NCI-H187 (cell line): ENCODE results near the gene CYP4F22.
"Not testable (repeated sequence)": the region's sequence is repeated elsewhere in the genome, so short reads cannot be mapped to it uniquely, and the experiment has no call there.

Experiments
- DNase-seq, 2 experiments: peaks; one replicate each; lab custom pipeline; 2025; lab: John Stamatoyannopoulos, UW

The CYP4F22 gene

DNA sequence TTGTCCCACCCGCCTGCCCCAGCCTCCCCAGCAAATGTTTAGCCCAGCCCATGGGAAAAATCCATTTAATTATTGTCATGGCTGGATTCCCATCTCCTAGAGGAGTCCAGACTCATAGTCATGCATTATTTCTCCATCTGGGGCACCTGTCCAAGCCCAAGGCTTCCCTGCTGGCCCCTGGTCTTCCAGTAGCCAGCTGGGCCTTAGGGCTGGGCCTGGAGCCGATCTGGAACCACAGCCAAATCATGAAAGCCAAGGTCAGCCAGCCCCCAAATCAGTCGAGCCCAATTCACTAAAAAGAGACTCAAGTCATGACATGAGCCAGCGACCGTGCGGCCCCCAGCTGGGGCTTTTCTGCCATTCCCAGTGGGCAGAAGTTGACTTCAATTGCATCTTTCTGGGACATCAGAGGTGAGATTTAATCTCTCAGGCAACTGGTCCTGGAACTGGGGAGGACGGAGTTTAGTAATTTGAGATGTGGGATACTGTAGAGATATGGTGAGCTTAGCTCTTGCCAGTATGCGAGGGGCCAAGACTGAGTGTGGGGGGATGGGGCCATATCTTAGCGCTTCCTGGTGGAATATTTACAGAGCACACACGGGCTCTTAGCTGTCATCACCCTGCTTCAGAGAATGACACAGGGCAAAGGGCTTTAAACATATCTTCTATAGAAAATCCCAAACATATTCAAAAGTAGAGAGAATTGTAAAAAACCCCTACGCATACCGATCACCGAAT is 19.7 kb upstream of the CYP4F22 start:
- no peak for DNase-seq

DNA sequence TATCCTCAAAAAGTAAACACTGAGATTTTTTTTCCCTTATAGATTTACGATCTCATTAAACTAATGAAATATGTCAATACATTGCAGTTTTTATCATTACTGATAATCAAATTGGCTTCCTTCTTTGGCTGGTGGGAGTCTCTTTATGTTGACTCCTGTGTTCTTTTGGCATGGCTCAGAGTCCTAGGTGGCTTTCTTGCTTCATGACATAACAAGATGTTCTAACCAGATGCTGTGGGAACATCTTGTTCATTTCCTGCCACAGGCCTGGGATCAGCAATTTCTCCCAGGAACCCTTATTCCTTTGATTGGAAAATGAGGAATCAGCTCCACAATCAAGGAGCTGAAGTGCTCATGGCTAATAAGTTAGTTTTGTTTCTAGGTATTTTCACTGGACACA is 13.2 kb upstream of the CYP4F22 start:
- DNase-seq: no peak

DNA sequence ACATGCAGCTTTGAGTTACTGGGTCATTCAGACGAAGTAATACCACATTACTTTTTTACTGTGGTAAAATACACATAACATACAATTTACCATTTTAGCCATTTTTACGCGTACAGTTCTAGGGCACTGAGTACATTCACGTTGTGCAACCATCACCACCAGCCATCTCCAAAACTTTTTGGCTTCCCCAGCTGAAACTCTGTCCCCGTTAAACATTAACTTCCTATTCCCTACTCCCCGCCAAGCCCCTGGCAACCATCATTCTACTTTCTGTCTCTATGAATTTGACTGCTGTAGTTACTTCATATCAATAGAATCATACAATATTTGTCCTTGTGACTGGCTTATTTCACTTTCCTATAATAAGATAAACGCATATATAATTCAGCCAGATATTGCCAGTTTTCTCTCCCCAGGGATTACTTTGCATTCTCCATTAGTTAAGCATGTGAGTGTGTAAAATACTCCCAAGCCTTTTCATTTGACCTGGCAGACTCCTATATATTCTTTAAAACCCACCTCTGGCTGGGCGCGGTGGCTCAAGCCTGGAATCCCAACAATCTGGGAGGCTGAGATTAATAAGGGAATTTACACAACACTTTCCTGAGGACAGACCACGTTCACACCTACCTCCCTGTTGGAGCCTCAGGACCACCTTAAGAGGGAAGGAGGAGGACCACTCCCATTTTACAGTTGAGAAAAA is 10.0 kb upstream of the CYP4F22 start:
- DNase-seq: no peak

DNA sequence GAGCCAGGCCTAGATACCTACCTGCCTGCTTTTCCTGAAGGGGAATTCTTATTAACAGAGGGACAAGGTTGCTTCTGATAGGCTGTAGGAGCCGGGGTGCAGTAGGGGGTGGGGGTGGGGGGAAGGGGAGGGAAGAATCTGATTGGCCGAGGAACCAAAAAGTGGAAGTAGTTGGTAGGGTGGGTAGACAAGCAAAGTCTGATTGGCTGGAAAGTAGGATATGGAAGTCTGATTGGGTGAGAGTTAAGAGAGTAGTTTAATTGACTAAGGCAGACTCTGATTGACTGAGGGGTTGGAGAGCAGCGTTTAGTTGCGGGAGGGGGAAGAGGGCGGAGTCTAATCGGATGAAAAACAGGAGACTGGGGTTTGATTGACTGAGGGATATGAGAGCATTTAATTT is 9.4 kb upstream of the CYP4F22 start:
- no peak for DNase-seq

DNA sequence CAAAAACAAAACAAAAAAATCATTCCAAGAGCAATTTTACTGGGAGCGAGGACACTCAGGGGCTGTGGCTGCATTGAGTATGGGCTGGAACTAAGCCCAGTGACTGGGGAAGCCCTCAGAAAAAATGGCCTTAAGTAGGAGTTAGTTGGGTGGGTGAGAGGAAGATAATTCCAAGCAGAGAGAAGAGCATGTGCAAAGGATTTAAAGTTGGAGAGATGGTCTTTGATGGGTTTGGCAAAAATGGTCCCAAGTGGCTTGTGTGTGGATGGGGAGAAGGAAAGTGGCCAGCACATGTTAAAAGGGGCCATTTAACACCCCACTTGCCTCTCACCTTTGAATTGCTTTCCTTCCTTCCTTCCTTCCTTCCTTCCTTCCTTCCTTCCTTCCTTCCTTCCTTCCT is 6.7 kb upstream of the CYP4F22 start:
- DNase-seq: no peak

DNA sequence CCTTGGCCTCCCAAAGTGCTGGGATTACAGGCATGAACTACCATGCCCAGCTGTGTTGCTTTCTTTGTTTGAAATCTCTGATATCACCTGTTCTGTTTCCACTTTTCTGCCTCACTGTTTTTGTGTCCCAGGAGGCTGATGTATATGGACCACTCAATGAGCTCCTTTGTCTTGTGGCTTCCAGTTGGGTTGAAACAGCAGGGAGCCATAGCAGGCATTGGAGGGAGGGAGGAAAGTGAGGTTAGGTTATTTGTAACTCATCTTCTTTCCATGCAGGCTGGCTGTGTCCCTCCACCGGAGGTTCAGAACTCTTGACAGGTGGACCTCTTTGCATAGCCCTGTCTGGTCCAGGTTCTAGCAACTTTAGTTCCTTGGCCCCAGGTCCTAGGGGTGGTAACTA is 6.1 kb upstream of the CYP4F22 start:
- no peak for DNase-seq

DNA sequence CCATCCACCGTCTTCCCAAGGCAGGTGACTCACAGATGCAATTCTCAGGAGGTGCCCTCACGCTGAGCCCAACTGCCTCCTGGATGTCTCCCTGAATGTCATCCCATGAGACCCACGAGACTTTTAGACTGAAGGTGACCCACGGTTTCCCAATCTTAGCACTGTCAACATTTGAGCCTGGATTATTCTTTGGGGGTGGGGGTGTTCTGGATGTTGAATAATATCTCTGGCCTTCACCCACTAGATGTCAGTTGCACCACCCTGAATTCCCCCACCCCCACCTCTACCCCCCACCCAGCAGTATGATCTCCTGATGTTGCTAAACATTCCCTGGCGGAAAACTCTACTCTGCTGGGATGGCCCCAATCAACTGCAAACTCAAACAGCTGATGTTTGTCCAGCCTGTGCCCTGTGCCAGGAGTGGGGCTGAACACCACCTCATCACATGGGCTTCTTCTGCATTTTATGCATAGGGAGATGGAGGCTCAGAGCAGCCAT is 2.2 kb upstream of the CYP4F22 start:
- no peak for DNase-seq

DNA sequence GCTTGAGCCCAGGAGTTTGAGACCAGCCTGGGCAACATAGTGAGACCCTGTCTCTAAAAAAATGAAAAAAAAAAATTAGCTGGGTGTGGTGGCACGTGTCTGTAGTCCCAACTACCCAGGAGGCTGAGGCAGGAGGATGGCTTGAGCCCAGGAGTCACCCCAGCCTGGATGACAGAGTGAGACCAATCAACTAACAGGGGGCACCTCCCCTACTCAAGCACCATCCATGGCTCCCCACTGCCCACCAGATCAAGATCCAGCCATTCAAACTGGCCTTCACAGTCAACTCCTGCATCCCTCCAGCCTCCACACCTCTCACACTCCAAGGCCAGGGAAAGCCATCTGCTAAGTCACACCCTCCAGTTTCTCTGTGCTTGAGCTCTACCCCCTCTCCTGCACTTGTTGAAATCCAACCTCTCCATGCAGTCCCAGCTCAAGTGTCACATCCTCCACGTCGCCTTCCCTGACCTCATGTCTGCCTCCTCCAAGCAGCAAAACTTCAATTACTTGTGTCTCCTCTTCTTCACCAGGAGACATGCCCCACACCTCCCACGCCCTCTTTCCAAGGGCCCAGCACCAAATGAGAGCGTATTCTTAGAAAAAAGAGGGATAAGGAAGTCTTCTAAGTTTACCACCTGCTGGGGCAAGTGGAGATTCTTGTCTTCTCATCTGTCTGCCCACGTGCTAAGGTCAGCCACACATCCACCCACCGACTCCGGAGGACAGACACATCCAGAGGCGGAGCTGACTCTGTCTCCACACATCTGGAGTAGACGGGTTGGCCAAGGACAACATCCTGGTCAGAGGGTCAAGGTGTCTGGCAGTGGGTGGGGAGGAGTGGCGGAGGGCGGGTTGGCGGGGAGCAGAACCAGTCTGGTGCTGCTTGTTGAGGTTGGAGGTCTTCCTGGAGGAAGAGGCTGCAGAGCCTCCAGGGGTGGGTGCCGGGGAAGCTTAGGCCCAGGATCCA is 974 bp upstream of the CYP4F22 start:
- no peak for DNase-seq

DNA sequence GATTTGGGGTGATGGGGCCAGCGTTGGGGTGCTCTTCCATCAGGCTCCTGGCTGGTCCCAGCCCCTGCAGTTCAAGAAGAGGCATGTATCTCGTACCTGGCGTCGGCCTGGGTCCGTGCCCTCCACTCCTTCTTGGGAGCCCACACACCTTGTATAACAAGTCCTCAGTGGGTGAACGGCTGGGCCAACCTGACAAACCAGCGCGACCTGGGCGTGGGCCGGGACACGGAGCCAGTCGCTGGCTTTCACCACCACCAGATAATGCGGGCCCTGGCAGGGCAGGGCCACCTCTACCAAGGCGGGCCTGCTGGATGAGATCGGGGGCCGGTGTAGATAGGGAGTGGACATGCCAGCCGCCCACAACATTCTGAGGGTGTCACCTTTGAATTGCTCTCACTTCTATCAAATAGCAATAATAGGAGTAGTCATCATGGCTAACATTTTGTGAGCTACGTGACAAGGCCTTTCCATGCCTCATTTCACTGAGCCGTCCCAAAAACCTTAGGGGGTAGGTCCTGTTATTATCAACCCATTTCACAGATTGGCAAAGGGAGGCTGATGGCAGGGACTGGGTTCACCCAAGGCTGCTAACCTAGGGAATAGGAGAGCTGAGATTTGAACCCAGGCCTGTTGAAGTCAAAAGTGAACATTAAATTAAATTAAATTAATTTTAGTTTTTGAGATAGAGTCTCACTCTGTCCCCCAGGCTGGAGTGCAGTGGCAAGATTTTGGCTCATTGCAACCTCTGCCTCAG is 3.5 kb downstream of the CYP4F22 start:
- no peak for DNase-seq

DNA sequence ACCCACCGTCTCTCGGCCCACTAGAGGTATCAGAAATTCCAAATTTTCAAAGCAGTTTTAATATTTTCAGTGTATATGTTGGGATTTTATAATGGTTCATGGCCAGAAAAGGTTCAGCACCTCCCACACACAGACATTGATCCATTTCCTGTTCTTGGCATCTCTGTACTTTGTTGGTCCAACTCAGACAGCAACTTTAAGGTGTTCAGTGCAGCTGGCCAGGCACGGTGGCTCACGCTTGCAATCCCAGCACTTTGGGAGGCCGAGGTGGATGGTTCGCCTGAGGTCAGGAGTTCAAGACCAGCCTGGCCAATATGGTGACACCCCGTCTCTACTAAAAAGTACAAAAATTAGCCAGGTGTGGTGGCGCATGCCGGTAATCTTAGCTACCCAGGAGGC is 6.9 kb downstream of the CYP4F22 start:
- DNase-seq: not testable (repeated sequence)

DNA sequence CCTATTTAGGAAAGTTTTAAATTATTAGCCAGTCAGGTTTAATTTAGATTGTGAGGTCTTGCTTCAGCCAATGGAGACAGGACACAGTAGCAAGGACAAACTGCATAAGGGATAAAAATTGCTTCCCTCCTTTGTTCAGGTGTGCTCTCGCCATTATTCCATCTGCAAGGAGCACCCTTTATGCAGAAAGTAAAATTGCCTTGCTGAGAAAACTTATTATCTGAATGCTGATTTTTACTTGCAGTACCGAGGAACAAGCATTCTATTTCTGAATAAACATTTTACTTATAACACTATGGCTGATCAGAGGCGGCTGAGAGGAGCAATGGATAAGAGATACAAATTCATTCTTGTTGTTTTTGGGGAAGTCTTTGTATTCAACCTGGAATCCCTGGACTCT is 8.0 kb downstream of the CYP4F22 start:
- no peak for DNase-seq

DNA sequence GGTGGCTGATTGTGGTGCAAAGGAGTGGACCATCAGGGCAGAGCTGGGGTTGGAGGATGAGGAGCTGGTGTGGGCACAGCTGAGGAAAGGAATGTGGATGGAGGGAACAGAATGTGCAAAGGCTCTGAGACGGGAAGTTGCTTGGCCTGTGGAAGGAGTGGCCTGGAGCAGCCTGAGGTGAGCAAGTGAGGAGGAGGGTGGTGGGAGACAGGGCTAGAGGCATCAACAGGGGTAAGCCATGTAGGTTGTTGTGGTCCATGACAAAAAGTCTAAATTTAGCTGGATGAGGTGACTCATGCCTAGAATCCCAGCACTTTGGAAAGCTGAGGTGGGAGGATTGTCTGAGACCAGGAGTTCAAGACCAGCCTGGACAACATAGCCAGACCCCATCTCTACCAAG is 9.5 kb downstream of the CYP4F22 start:
- DNase-seq: no peak

DNA sequence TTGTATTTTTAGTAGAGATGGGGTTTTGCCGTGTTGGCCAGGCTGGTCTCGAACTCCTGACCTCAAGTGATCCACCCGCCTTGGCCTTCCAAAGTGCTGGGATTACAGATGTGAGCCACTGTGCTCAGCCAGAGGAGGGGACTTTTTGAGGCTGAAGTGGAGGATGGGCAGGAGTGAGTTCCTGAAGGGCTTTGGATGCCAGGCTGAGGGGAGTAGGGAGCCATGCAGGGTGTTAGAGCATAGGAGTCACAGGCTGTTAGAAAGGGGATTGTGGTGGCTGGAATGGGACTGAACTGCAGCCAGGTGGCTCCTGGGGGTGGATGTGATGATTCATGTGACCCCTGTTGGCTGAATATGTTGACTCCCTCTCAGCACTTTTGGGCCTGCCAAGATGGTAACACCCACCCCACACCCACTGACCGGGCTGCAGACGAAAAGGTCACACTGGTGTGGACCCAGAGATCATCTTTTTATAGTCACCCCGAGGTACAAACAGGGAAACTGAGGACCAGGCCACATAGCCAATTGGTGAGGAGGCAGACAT is 11.2 kb downstream of the CYP4F22 start:
- DNase-seq: no peak

DNA sequence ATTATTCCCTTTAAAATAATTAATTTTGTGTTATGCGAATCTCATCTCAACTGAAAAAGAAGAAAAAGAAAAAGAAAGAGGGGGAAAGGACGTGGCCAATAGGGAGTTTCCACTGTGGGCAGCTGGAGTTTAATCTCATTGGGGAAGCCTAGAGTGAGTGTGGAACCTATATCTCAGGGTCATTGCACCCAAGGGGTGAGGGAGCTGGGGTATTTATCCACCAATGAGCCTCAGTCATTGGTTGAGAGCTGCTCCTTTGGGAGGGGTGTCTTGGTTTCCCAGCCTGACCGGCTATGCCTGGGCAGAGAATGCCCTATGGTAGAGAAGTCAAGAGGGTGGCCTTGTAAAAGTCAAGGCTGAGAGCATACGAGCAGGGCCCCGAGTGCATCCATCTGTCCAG is 16.5 kb downstream of the CYP4F22 start:
- no peak for DNase-seq

DNA sequence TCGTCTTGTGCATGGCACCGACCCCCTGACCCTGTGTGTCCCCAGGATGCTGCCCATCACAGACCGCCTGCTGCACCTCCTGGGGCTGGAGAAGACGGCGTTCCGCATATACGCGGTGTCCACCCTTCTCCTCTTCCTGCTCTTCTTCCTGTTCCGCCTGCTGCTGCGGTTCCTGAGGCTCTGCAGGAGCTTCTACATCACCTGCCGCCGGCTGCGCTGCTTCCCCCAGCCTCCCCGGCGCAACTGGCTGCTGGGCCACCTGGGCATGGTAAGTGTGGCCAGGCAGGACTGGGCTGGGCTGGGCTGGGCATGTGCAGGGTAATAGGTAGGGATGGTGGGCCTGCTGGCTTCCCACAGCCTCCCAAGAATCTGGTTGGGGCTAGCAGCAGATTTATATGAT is 17.0 kb downstream of the CYP4F22 start:
- no peak for DNase-seq

DNA sequence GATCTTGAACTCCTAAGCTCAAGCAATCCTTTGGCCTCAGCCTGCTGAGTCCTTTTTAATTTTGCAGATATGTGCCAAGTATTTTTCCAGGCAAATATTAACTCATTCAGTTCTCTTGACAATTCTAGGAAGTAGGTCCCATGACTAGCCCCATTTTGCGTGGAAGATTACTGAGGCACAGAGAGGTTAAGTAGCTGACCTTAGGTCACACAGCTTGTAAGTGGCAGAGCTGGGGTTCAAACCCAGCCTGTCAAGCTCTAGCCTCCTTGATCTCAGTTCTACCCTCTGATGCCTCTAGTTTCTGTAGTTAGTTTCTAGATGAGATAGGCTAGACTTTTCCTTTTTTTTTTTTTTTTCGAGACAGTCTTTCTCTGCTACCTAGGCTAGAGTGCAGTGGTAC is 18.1 kb downstream of the CYP4F22 start:
- no peak for DNase-seq

DNA sequence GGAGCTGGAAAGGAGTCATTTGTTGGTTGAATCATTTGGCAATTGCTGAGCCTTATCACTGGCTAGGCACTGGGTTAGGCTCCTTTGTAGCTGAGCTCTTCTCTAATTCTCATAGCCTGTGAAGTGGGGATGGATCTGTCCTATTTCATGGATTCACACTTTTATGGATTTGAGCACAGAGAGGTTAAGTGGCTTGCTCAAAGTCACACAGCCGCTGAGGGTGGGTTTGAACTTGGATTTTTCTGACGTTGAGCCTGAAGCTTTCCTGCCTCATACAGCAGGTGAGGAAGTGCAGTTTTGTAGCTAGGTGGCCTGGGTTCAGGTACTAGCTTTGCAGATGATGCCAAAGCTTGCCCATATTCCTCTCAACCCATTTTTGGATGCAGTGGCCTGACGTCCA is 19.4 kb downstream of the CYP4F22 start:
- DNase-seq: no peak

DNA sequence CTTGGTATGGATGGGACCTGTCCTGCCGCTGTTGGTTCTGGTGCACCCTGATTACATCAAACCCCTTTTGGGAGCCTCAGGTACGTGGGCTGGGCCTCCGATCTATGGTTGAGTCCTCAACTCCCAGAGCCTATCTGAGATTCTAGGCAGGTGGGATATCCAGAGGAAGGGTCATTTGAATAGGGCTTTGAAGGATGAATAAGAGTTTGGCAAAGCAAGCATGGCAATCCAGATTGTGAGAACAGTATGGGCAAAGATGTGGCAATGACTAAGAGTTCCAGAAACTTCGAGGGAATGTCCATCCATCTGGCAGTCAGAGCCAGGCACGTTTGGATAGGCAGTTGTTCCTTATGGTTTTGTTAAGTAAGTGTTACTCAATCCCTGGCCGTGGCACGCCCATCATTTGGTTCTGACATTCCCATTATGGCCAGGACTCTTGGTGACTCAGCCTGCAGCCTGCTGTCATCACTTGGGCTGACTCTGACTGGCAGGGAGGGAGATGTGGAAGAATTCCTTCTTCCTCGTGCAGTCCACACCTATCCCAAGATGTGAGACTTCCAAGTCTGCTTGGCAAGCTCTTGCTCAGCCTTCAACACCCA is 21.5 kb downstream of the CYP4F22 start:
- DNase-seq: no peak

DNA sequence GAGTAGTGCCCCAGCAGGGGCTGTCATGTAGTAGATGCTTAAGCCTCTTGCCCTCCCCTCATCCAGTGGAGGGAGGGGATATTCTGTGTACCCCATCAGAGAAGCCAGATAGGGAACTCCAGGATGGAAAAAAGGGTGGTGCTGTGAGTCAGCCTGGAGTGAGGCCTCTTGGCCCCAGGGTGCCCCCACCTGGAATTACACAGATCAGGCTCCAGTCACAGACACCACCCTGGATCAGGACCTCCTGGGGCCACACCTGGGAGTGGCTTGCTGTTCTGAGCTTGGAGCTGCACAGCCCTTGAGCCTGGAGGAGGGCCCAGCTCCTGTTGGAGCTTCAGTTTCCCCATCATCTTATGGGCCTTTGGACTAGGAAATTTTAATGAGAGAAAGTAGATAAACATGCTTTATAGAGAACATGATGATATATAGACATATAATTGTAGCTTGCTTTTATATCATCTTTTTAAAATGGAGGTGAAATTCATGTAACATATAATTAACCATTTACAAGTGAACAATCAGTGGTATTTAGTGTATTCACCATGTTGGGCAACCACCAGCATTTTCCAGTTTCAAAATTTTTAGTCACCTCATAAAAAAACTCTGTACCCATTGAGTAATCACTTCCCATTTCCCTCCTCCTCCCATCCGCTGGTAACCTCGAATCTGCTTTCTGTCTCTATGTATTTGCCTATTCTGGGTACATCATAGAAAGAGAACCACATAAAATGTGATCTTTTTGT is 24.6 kb downstream of the CYP4F22 start:
- DNase-seq: no peak

DNA sequence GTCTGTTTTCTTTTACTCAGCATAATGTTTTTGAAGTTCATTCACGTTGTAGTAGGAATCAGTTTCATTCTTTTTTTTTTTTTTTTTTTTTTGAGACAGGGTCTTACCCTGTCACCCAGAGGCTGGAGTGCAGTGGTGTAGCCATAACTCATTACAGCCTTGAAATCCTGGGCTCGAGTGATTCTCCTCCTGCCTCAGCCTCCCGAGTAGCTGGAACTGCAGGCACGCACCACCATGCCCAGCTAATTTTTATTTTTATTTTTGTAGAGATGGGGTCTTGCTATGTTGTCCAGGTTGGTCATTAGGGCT is 25.2 kb downstream of the CYP4F22 start:
- DNase-seq: not testable (repeated sequence)
